HG03045 (cell line): Measurements from ENCODE around the gene MTMR4.
"Not testable (repeated sequence)": the region's sequence is repeated elsewhere in the genome, so short reads cannot be mapped to it uniquely, and the experiment has no call there.

Experiments
- ATAC-seq: cut with Tn5 transposase; IDR thresholded peaks from one replicate; pipeline ENCODE4 v1.9.1; 2021; ENCODE audit warnings: mild to moderate bottlenecking, moderate library complexity; ENCODE audit not compliant: unreplicated experiment

The MTMR4 gene

DNA sequence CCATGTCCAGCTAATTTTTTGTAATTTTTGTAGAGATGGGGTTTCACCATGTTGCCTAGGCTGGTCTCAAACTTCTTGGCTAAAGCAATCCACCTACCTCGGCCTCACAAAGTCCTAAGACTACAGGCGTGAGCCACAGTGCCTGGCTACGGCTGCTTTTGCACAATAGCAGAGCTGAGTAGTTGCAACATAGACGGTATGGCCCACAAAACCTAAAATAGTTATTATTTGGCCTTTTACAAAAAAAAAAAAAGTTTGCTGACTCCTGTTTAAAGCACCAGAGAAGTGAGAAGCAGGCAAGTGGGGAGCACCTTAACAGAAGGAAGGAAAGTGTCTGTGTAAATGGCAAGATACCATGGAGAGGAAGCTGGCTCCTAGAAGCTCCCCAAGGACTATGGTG is 20.9 kb downstream of the MTMR4 start:
- no peak for ATAC-seq

- no peak for ATAC-seq
These were observed 22.0 kb downstream of the MTMR4 start for GRCh38 chr17:58492238-58493121.

DNA sequence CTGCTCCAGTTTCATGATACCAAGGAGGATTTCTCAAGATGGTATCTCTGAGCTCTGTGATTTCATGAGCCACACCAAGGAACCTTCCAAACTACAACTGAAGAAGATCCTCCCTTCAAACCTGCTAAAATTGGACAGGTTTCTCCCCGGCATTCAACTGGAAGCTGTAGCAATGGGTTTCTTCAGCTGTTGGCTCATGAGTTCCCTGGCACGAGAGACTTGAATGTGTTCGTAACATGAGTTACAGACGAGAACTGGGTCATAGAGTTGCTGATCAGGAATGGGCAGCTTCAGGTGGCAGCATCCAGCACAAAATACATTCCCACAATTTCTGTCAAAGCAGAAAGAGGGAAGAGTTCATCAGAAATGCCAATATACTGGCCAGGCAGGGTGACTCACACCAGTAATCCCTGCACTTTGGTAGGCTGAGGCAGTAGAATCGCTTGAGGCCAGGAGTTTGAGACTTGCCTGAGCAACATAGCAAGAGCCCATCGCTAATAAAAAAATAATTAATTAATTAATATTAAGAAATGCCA is 22.9 kb downstream of the MTMR4 start:
- ATAC-seq, result no peak

DNA sequence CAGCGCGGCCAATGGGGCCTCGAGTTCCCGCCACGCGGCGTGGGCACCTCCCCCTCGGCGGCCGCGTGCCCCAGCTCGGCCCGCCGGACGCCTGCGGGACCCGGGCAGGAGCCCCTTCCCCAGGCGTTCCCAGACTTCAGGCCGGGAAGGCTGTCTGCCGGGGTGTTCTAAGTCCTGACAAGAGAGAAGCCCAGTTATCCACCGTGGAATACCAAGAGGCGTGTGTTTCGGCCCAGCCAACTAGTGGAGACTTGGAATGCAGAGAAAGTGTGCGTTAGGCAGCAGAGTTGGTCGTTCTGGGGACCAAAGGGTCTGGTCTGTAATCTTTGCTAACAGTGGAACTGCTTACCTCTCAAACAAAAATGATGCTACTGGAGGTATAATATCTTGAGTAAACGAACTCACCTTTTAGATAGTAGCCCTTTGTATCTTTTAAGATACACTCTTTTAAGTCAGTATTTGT is 26.0 kb downstream of the MTMR4 start:
- ATAC-seq, result no peak

- peak; percentile 38 for ATAC-seq
These were observed 26.6 kb downstream of the MTMR4 start, which contains the start of gene HSF5 for GRCh38 chr17:58487589-58488427. HSF5 (minus strand) TSS chr17:58488408; CDS start chr17:58488274, 134 bp downstream.

GRCh38 chr17:58484600-58484999 is 29.8 kb downstream of the MTMR4 start:
- ATAC-seq, result no peak

DNA sequence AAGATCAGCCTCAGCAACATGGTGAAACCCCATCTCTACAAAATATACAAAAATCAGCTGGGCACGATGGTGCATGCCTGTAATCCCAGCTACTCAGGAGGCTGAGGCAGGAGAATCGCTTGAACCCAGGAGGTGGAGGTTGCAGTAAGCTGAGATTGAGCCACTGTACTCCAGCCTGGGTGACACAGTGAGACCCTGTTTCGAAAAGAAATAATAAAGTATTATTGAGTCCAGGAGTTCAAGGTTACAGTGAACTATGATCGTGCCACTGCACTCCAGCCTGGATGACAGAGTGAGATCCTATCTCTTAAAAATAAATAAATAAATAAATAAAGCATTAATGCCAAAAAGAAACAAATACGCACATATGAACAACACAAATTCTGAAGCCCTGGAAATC is 32.6 kb downstream of the MTMR4 start:
- ATAC-seq, result not testable (repeated sequence)

DNA sequence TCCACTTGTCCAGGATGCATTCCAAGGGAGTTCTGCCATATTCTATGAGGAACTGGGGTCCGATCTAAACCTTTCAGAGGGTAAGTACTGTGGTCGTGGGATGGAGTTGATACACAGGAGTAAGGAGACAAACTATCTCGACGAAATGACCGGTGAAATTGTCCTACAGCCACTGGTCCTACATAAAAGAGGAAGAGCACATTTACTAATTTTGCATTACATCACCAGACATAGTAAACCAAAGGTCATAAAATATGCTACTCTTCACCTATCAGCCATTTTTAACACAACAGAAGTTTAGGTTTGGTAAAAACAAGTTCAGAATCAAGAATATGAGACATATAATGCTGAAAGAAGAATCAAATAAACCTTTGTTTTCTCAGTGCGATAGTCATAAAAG is 34.3 kb downstream of the MTMR4 start:
- ATAC-seq, result no peak

DNA sequence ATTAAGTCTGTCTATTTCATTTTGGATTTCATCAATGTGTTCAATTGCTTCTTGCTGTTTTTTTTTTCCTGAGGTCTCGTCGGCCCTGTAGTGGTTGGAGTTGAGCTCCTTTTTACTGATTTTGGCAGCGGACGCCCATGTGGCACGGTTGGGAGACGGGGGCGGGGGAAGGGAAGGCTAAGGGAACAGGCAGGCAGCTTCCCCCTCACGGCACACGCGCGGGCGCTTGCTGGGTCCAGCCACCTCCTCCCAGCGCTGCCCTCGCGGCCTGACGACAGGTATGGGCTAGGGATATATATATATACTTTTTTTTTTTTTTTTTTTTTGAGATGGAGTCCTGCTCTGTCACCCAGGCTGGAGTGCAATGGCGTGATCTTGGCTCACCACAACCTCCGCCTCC is 37.6 kb downstream of the MTMR4 start:
- ATAC-seq, result no peak

DNA sequence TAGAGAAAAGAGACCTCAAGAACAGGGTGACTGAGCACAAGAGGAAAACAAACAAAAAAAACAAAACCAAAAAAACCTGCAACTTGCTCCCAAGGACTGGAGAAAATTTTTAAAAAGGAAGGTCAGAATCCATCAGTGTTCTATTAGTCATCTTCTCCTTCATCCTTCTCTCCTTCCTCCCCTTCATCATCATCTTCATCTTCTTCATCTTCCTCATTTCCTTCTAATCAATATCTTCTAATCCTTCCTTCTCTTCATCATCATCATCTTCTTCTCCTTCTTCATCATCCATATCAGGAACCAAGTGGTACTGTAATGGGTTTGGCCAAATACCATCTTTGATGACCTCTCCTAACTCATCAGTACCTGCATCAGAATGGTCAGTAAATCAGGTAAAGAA is 38.5 kb downstream of the MTMR4 start:
- no peak for ATAC-seq

- no peak for ATAC-seq
These were observed 44.1 kb downstream of the MTMR4 start for GRCh38 chr17:58470356-58470755.

DNA sequence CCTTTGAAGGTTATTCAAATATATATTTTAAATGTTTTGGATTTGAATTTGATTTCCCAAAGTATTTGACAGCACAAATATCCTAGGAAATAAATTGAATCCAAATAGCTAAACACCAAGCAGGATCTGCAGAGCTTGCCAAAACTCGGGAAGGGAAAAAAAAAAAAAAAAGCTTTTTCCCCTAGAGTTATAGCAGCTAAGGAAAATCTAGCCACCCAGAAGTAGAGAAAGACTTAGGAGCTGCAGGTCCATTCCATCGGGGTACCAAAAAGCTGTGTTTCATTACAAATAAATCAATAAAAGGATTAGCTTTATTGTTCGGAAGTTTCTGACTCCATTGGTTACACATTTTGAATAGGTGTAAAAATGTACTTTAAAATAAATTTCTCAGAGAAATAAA is 45.5 kb downstream of the MTMR4 start:
- no peak for ATAC-seq

GRCh38 chr17:58455491-58455890 is 58.9 kb downstream of the MTMR4 start:
- no peak for ATAC-seq

GRCh38 chr17:58452738-58453137 is 61.7 kb downstream of the MTMR4 start:
- no peak for ATAC-seq

DNA sequence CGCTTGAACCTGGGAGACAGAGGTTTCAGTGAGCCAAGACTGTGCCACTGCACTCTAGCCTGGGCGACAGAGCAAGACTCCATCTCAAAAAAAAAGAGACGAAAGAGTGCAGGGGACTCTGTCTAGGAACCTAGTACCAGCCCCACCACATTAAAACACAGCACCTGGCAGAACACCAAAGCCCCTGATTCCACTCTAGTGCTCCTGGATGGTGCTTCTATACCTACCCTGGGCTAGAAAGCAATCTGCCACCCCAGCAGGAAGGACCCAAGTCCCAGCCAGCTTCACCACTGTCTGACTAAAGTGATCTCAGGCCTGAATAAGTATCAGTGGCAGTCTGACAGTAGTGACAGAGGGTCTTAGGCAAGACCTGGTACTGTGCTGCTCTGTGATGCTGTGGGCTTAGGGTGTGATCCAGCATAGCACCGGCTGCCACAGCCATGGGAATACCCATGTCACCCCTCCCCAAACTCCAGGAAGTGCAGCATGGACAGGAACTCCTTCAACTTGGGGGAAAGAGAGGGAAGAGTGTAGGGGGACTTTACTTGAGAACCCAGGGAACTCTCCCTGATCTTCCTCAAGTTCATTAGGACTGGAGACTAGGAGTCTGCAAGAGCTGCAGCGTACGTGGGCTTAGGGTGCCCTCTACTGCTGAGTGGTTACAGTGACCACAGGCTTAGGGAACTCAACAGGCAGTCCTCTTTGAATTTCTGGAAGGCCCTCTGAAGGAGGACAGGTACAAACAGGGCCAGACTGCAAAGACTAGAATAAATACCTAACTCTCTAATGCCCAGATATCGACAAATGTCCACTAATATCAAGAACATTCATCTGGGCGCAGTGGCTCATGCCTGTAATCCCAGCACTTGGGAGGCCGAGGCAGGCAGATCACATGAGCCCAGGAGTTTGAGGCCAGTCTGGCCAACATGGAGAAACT is 67.1 kb downstream of the MTMR4 start:
- ATAC-seq, result no peak

DNA sequence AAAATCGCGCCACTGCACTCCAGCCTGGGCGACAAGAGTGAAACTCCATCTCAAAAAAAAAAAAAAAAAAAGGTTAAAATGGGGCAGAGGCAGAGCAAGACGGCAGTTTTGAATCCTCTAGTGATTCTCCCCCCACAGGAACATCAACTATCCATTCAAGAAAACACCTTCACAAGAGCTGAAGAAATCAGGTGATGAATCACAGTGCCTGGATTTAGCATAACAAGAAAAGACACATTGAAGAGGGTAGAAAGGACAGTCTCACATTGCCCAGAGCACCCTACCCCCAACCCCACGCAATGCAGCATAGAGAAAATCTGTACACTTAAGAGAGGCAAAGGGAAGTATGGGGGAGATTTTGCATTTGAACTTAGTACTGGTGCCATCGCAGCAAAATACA is 68.4 kb downstream of the MTMR4 start:
- no peak for ATAC-seq
